Gastrocnemius medialis (tissue), 4 donors: ENCODE measurements around the gene FRS2.

Source experiments
- CTCF ChIP-seq, 5 experiments: fragments of 450-650 bp in 3 of 5; fragments of 200-600 bp in 2 of 5; sonication (generic) in 2 of 5; IDR thresholded peaks in 4 of 5; conservative IDR thresholded peaks in 1 of 5; 1 replicate in 4 of 5; 2 replicates in 1 of 5; pipeline ENCODE4 v1.5.1; 2016 to 2019; ENCODE audit warnings: antibody characterized with exemption in 5 of 5, mild to moderate bottlenecking in 3 of 5, moderate library complexity in 3 of 5
- POLR2A ChIP-seq, 2 donors: fragments of 450-650 bp; IDR thresholded peaks; one replicate each; pipeline ENCODE4 v1.6.1; 2017; ENCODE audit warnings: antibody characterized with exemption in 2 of 2, mild to moderate bottlenecking in 2 of 2, moderate library complexity in 2 of 2

GRCh38 chr12:69479675-69480074 lies 9.5 kb downstream of the FRS2 start:
- TF ChIP-seq CTCF (IDR thresholded peaks at IDR 0.05 in 4 of 5, conservative IDR thresholded peaks at IDR 0.05 in 1 of 5): no peak
- TF ChIP-seq POLR2A (IDR thresholded peaks at IDR 0.05): no peak
